WTC11 (cell line): Measurements from ENCODE around the gene ATF3.

Experiments
- TF ChIP-seq, protein P1 (sequence below): sonication (generic); formaldehyde crosslinking; IDR thresholded peaks from 2 replicates; pipeline ENCODE4 v1.8.0; 2022; ENCODE audit warnings: mild to moderate bottlenecking, missing genetic modification reagents
- TF ChIP-seq, protein P2 (sequence below): fragments of 200-600 bp; IDR thresholded peaks from 2 replicates; pipeline ENCODE4 v1.8.0; 2022; ENCODE audit warnings: antibody characterized with exemption

DNA sequence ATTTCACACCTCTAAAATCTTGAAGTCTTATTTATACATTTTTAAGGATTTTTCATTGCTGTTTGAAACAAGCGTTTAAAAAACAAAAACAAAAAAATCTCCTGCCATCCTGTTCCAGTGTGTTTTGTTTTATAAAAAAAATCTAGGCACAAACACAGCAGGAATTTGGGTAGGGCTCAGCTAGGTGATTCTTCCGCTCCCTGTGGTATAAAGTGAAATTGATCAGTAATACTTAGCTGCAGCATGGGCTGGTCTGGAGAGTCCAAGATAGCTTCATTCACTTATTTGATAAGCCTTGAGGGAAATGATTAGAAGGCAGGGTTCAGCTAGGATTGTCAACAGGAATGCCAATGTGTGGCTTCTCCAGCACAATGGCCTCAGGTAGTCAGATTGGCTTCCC is 25.7 kb downstream of the ATF3 start:
- TF ChIP-seq, protein P1, sequence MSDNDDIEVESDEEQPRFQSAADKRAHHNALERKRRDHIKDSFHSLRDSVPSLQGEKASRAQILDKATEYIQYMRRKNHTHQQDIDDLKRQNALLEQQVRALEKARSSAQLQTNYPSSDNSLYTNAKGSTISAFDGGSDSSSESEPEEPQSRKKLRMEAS, result no peak
- TF ChIP-seq, protein P2, sequence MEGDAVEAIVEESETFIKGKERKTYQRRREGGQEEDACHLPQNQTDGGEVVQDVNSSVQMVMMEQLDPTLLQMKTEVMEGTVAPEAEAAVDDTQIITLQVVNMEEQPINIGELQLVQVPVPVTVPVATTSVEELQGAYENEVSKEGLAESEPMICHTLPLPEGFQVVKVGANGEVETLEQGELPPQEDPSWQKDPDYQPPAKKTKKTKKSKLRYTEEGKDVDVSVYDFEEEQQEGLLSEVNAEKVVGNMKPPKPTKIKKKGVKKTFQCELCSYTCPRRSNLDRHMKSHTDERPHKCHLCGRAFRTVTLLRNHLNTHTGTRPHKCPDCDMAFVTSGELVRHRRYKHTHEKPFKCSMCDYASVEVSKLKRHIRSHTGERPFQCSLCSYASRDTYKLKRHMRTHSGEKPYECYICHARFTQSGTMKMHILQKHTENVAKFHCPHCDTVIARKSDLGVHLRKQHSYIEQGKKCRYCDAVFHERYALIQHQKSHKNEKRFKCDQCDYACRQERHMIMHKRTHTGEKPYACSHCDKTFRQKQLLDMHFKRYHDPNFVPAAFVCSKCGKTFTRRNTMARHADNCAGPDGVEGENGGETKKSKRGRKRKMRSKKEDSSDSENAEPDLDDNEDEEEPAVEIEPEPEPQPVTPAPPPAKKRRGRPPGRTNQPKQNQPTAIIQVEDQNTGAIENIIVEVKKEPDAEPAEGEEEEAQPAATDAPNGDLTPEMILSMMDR, result no peak
